Liver (tissue), 9 donors: Measurements from ENCODE around the gene NCAM2. TPM values are rescaled to one million over a fixed set of nuclear protein-coding genes. Genes with fewer than 3 reads are reported as not detected.

Experiments
- DNase-seq: peaks from one replicate; pipeline ENCODE4 v3.0.0-alpha.2; 2017; ENCODE audit warnings: low spot score
- H3K27ac ChIP-seq, 2 donors: one replicate each; pipeline ENCODE4 v1.7.0; 2013; ENCODE audit warnings: inconsistent platforms in 2 of 2, low read length in 2 of 2, control low read depth in 1 of 2, low read depth in 1 of 2, mild to moderate bottlenecking in 1 of 2
- H3K27me3 ChIP-seq, 4 donors: one replicate each; pipeline versions ENCODE4 v1.6.1 to v1.7.0; 2013; ENCODE audit warnings: low read length in 3 of 4, inconsistent platforms in 1 of 4, mild to moderate bottlenecking in 1 of 4, moderate library complexity in 1 of 4; ENCODE audit not compliant: control insufficient read depth in 4 of 4, insufficient read depth in 4 of 4
- H3K36me3 ChIP-seq, 4 donors: one replicate each; pipeline versions ENCODE4 v1.6.1 to v1.7.0; 2013; ENCODE audit warnings: low read length in 3 of 4, mild to moderate bottlenecking in 3 of 4, low read depth in 1 of 4, moderate library complexity in 1 of 4; ENCODE audit not compliant: control insufficient read depth in 4 of 4, insufficient read depth in 3 of 4
- H3K4me1 ChIP-seq, 4 donors: one replicate each; pipeline versions ENCODE4 v1.6.1 to v1.7.0; 2013; ENCODE audit warnings: low read length in 3 of 4, mild to moderate bottlenecking in 3 of 4, moderate library complexity in 1 of 4; ENCODE audit not compliant: control insufficient read depth in 4 of 4, insufficient read depth in 4 of 4
- H3K4me3 ChIP-seq, 3 donors: one replicate each; pipeline versions ENCODE4 v1.6.1 to v1.7.0; 2013; ENCODE audit warnings: low read length in 3 of 3, control low read depth in 1 of 3, low read depth in 1 of 3, mild to moderate bottlenecking in 1 of 3
- H3K9ac ChIP-seq, 2 donors: one replicate each; pipeline ENCODE4 v1.7.0; 2013; ENCODE audit warnings: low read length in 2 of 2, mild to moderate bottlenecking in 2 of 2, moderate library complexity in 2 of 2, control low read depth in 1 of 2, low read depth in 1 of 2
- H3K9me3 ChIP-seq, 4 donors: one replicate each; pipeline versions ENCODE4 v1.6.1 to v1.7.0; 2013; ENCODE audit warnings: low read length in 3 of 4; ENCODE audit not compliant: control insufficient read depth in 4 of 4
- EGR1 ChIP-seq, 2 donors: IDR thresholded peaks; 2 replicates each; pipeline ENCODE4 v1.6.1; 2016 to 2018; ENCODE audit warnings: antibody characterized with exemption in 2 of 2, low read depth in 2 of 2
- FOXA1 ChIP-seq: IDR thresholded peaks from 2 replicates; pipeline ENCODE4 v1.6.1; 2016; ENCODE audit warnings: antibody characterized with exemption
- FOXA2 ChIP-seq: IDR thresholded peaks from 2 replicates; pipeline ENCODE4 v1.6.1; 2016; ENCODE audit warnings: antibody characterized with exemption
- GABPA ChIP-seq, 2 donors: IDR thresholded peaks in 1 of 2; conservative IDR thresholded peaks in 1 of 2; 2 replicates each; pipeline ENCODE4 v1.6.1; 2016; ENCODE audit warnings: antibody characterized with exemption in 2 of 2, mild to moderate bottlenecking in 1 of 2, moderate library complexity in 1 of 2
- HNF4A ChIP-seq, 2 donors: conservative IDR thresholded peaks; 2 replicates each; pipeline ENCODE4 v1.6.1; 2016; ENCODE audit warnings: antibody characterized with exemption in 2 of 2, mild to moderate bottlenecking in 2 of 2
- HNF4G ChIP-seq: IDR thresholded peaks from 2 replicates; pipeline ENCODE4 v1.6.1; 2016; ENCODE audit warnings: antibody characterized with exemption
- JUND ChIP-seq, 2 donors: IDR thresholded peaks; 2 replicates each; pipeline ENCODE4 v1.6.1; 2016; ENCODE audit warnings: antibody characterized with exemption in 2 of 2
- NR2F2 ChIP-seq: IDR thresholded peaks from 2 replicates; pipeline ENCODE4 v1.6.1; 2016; ENCODE audit warnings: antibody characterized with exemption
- RAD21 ChIP-seq, 2 donors: IDR thresholded peaks; 2 replicates each; pipeline ENCODE4 v1.6.1; 2016; ENCODE audit warnings: antibody characterized with exemption in 2 of 2, mild to moderate bottlenecking in 2 of 2
- RXRA ChIP-seq, 2 donors: IDR thresholded peaks; 2 replicates each; pipeline ENCODE4 v1.6.1; 2017 to 2018; ENCODE audit warnings: antibody characterized with exemption in 2 of 2, mild to moderate bottlenecking in 1 of 2
- SP1 ChIP-seq: IDR thresholded peaks from 2 replicates; pipeline ENCODE4 v1.6.1; 2018; ENCODE audit warnings: antibody characterized with exemption, mild to moderate bottlenecking
- TAF1 ChIP-seq: conservative IDR thresholded peaks from 2 replicates; pipeline ENCODE4 v1.6.1; 2016; ENCODE audit warnings: antibody characterized with exemption, mild to moderate bottlenecking
- YY1 ChIP-seq: IDR thresholded peaks from 2 replicates; pipeline ENCODE4 v1.6.1; 2016; ENCODE audit warnings: antibody characterized with exemption, mild to moderate bottlenecking
- polyA plus RNA-seq, 2 donors: library from polyadenylated mRNA; stranded (reverse) in 1 of 2; unstranded in 1 of 2; fragments of 200-250 nt in 1 of 2; fragments of >200 nt in 1 of 2; fragmentation: Nextera tagmentation in 1 of 2; extraction: Ambion mirVana in 1 of 2; gene quantifications; one replicate each; pipeline versions ENCODE4 v1.2.1 to v1.2.3, GENCODE V29; 2013 to 2015
- total RNA-seq, 2 donors: library from RNA; depleted of rRNA; stranded (reverse); fragments of >200 nt; gene quantifications; one replicate each; pipeline ENCODE4 v1.2.3, GENCODE V29; 2014
- TF ChIP-seq, protein P1 (sequence below): IDR thresholded peaks from 2 replicates; pipeline ENCODE4 v1.6.1; 2016; ENCODE audit warnings: antibody characterized with exemption
- TF ChIP-seq, protein P2 (sequence below): fragments of 150-350 bp; IDR thresholded peaks from 2 replicates; pipeline ENCODE4 v1.5.1; 2017; ENCODE audit warnings: improper control_type of control experiment, low read depth, low read length; ENCODE audit not compliant: missing input control
- TF ChIP-seq, protein P3 (sequence below): IDR thresholded peaks from 2 replicates; pipeline ENCODE4 v1.6.1; 2016; ENCODE audit warnings: antibody characterized with exemption
- TF ChIP-seq, protein P4 (sequence below): IDR thresholded peaks from 2 replicates; pipeline ENCODE4 v1.6.1; 2016; ENCODE audit warnings: antibody characterized with exemption
- TF ChIP-seq, protein P5 (sequence below): IDR thresholded peaks from 2 replicates; pipeline ENCODE4 v1.6.1; 2016; ENCODE audit warnings: antibody characterized with exemption, mild to moderate bottlenecking
- donor health status: healthy.
- donor health status: healthy.
- donor health status: healthy.
- donor health status: healthy.
- donor health status: healthy.

NCAM2 gene
- total and polyA plus RNA-seq, 4 donors, result 0.06 to 0.51 (median 0.24) TPM

DNA sequence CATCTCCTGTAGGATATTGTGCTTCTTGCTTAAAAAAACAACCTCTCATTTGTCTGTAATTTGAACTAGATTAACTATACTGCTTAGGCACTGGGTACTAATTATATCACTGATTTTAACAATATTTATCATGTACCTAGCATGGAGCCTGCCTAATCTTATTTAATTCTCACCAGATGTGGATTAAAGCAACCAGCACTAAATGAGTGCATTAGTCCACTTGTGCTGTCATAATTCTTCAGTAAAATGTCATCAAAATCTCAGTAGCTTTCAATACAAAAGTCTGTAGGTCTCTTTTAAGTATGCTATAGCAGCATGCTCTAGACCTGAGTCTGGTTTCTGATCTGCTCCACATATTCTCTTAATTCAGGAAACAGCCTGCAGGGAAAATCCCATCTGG is 368.1 kb downstream of the NCAM2 start:
- H3K9me3 ChIP-seq, result no peaks in the 10 kb centered on the region
- no peak overlapping the region for H3K4me3 ChIP-seq
- TF ChIP-seq FOXA1, result no peak
- no peak for TF ChIP-seq HNF4A (conservative IDR thresholded peaks at IDR 0.05)
- no peak for TF ChIP-seq RXRA (IDR thresholded peaks at IDR 0.05)
- TF ChIP-seq, protein P1, sequence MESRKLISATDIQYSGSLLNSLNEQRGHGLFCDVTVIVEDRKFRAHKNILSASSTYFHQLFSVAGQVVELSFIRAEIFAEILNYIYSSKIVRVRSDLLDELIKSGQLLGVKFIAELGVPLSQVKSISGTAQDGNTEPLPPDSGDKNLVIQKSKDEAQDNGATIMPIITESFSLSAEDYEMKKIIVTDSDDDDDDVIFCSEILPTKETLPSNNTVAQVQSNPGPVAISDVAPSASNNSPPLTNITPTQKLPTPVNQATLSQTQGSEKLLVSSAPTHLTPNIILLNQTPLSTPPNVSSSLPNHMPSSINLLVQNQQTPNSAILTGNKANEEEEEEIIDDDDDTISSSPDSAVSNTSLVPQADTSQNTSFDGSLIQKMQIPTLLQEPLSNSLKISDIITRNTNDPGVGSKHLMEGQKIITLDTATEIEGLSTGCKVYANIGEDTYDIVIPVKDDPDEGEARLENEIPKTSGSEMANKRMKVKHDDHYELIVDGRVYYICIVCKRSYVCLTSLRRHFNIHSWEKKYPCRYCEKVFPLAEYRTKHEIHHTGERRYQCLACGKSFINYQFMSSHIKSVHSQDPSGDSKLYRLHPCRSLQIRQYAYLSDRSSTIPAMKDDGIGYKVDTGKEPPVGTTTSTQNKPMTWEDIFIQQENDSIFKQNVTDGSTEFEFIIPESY, result no peak
- TF ChIP-seq, protein P2, sequence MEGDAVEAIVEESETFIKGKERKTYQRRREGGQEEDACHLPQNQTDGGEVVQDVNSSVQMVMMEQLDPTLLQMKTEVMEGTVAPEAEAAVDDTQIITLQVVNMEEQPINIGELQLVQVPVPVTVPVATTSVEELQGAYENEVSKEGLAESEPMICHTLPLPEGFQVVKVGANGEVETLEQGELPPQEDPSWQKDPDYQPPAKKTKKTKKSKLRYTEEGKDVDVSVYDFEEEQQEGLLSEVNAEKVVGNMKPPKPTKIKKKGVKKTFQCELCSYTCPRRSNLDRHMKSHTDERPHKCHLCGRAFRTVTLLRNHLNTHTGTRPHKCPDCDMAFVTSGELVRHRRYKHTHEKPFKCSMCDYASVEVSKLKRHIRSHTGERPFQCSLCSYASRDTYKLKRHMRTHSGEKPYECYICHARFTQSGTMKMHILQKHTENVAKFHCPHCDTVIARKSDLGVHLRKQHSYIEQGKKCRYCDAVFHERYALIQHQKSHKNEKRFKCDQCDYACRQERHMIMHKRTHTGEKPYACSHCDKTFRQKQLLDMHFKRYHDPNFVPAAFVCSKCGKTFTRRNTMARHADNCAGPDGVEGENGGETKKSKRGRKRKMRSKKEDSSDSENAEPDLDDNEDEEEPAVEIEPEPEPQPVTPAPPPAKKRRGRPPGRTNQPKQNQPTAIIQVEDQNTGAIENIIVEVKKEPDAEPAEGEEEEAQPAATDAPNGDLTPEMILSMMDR, result no peak
- no peak for TF ChIP-seq JUND (IDR thresholded peaks at IDR 0.05)
- TF ChIP-seq, protein P3, sequence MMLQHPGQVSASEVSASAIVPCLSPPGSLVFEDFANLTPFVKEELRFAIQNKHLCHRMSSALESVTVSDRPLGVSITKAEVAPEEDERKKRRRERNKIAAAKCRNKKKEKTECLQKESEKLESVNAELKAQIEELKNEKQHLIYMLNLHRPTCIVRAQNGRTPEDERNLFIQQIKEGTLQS, result no peak
- TF ChIP-seq, protein P4, sequence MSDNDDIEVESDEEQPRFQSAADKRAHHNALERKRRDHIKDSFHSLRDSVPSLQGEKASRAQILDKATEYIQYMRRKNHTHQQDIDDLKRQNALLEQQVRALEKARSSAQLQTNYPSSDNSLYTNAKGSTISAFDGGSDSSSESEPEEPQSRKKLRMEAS, result no peak
- TF ChIP-seq HNF4G, result no peak
- TF ChIP-seq GABPA (IDR thresholded peaks at IDR 0.05 in 1 of 2, conservative IDR thresholded peaks at IDR 0.05 in 1 of 2), result no peak
- no peak for TF ChIP-seq FOXA2
- no peak for TF ChIP-seq TAF1
- TF ChIP-seq YY1, result no peak
- no peak for TF ChIP-seq RAD21 (IDR thresholded peaks at IDR 0.05)
- no peaks in the 10 kb centered on the region for H3K4me1 ChIP-seq
- no peak for DNase-seq
- H3K27me3 ChIP-seq, result no peaks in the 10 kb centered on the region
- no peak overlapping the region for H3K9ac ChIP-seq
- H3K36me3 ChIP-seq, result no peaks in the 10 kb centered on the region
- H3K27ac ChIP-seq, result no peak overlapping the region

DNA sequence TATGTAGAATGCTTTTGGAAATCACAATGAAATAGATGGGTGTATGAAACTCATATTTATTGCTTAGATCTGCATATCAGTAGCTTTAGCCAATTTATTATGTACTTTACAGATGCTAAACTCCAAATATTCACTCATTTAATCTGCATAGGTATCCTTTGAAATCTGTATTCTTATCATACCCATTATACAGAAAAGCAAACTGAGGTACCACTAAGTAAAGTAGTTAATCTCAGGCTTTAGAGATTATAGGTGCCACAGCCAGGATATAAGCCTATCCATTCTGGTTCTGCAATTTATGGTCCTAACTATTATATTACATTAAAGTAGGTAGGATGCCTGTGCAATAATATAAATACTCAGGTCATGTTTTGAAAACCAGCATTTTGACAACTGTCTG is 369.4 kb downstream of the NCAM2 start:
- Histone ChIP-seq H3K27me3 (no peaks in the 10 kb centered on the region), H3K4me3 (no peak overlapping the region), H3K27ac (no peak overlapping the region), H3K4me1 (no peaks in the 10 kb centered on the region), H3K36me3 (no peaks in the 10 kb centered on the region), H3K9me3 (no peaks in the 10 kb centered on the region), H3K9ac (no peak overlapping the region)
- TF ChIP-seq NR2F2 (no peak), JUND (IDR thresholded peaks at IDR 0.05) (no peak), FOXA1 (no peak), YY1 (no peak), RXRA (IDR thresholded peaks at IDR 0.05) (no peak), HNF4G (no peak), HNF4A (conservative IDR thresholded peaks at IDR 0.05) (no peak), GABPA (IDR thresholded peaks at IDR 0.05 in 1 of 2, conservative IDR thresholded peaks at IDR 0.05 in 1 of 2) (no peak), EGR1 (IDR thresholded peaks at IDR 0.05; ENCODE audit: low read depth in 2 of 2) (no peak), FOXA2 (no peak), TAF1 (no peak), SP1 (no peak), RAD21 (IDR thresholded peaks at IDR 0.05) (no peak)
- TF ChIP-seq, protein P2, result no peak
- TF ChIP-seq, protein P3, result no peak
- TF ChIP-seq, protein P5, sequence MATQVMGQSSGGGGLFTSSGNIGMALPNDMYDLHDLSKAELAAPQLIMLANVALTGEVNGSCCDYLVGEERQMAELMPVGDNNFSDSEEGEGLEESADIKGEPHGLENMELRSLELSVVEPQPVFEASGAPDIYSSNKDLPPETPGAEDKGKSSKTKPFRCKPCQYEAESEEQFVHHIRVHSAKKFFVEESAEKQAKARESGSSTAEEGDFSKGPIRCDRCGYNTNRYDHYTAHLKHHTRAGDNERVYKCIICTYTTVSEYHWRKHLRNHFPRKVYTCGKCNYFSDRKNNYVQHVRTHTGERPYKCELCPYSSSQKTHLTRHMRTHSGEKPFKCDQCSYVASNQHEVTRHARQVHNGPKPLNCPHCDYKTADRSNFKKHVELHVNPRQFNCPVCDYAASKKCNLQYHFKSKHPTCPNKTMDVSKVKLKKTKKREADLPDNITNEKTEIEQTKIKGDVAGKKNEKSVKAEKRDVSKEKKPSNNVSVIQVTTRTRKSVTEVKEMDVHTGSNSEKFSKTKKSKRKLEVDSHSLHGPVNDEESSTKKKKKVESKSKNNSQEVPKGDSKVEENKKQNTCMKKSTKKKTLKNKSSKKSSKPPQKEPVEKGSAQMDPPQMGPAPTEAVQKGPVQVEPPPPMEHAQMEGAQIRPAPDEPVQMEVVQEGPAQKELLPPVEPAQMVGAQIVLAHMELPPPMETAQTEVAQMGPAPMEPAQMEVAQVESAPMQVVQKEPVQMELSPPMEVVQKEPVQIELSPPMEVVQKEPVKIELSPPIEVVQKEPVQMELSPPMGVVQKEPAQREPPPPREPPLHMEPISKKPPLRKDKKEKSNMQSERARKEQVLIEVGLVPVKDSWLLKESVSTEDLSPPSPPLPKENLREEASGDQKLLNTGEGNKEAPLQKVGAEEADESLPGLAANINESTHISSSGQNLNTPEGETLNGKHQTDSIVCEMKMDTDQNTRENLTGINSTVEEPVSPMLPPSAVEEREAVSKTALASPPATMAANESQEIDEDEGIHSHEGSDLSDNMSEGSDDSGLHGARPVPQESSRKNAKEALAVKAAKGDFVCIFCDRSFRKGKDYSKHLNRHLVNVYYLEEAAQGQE, result no peak
- TF ChIP-seq, protein P1, result no peak
- TF ChIP-seq, protein P4, result no peak
- DNase-seq, result no peak
